Measurements from ENCODE around the gene LHFPL3.
A peak's percentile ranks its signal among the peaks of the same experiment; 100 is the strongest.

LHFPL3 gene

GRCh38 chr7:104677587-104677986 is 349.2 kb downstream of the LHFPL3 start:
- Histone ChIP-seq H3K9me2 (replicated peaks; ENCODE audit: insufficient read depth, low read length) (no peaks in the 10 kb centered on the region), H3K79me2 (ENCODE audit: low read length) (no peaks in the 10 kb centered on the region), H3K4me1 (ENCODE audit: low read length) (no peaks in the 10 kb centered on the region), H2AFZ (ENCODE audit: low read length) (no peak overlapping the region), H3F3A (ENCODE audit: insufficient read depth, low read length) (no peaks in the 10 kb centered on the region), H3K27ac (ENCODE audit: low read length) (no peak overlapping the region), H3K27me3 (replicated peaks; ENCODE audit: insufficient read depth, low read length) (no peaks in the 10 kb centered on the region), H4K20me1 (ENCODE audit: insufficient read depth, low read length) (no peaks in the 10 kb centered on the region), H3K4me3 (ENCODE audit: low read length) (no peak overlapping the region), H3K9ac (ENCODE audit: low read length) (no peak overlapping the region), H3K9me3 (replicated peaks; ENCODE audit: insufficient read depth, low read length) (no peaks in the 10 kb centered on the region), H3K36me3 (replicated peaks; ENCODE audit: insufficient read depth, low read length) (no peaks in the 10 kb centered on the region), H3K4me2 (ENCODE audit: low read depth, low read length) (no peak overlapping the region)
- no peak for TF ChIP-seq EZH2phosphoT487 (IDR thresholded peaks at IDR 0.05; ENCODE audit: low read length)
- TF ChIP-seq CTCF (IDR thresholded peaks at IDR 0.05; ENCODE audit: low read length): no peak
- TF ChIP-seq EZH2 (optimal IDR thresholded peaks at IDR 0.05; ENCODE audit: low read depth, low read length): no peak
- no peak for DNase-seq

GRCh38 chr7:104679085-104679484 is 350.7 kb downstream of the LHFPL3 start:
- Histone ChIP-seq H3K9ac (ENCODE audit: low read length) (no peak overlapping the region), H3K4me1 (ENCODE audit: low read length) (no peaks in the 10 kb centered on the region), H3K9me2 (replicated peaks; ENCODE audit: insufficient read depth, low read length) (no peaks in the 10 kb centered on the region), H3K36me3 (replicated peaks; ENCODE audit: insufficient read depth, low read length) (no peaks in the 10 kb centered on the region), H3F3A (ENCODE audit: insufficient read depth, low read length) (no peaks in the 10 kb centered on the region), H3K4me3 (ENCODE audit: low read length) (no peak overlapping the region), H3K4me2 (ENCODE audit: low read depth, low read length) (no peak overlapping the region), H4K20me1 (ENCODE audit: insufficient read depth, low read length) (no peaks in the 10 kb centered on the region), H3K27me3 (replicated peaks; ENCODE audit: insufficient read depth, low read length) (no peaks in the 10 kb centered on the region), H3K27ac (ENCODE audit: low read length) (no peak overlapping the region), H3K9me3 (replicated peaks; ENCODE audit: insufficient read depth, low read length) (no peaks in the 10 kb centered on the region), H2AFZ (ENCODE audit: low read length) (no peak overlapping the region), H3K79me2 (ENCODE audit: low read length) (no peaks in the 10 kb centered on the region)
- no peak for DNase-seq
- no peak for TF ChIP-seq EZH2phosphoT487 (IDR thresholded peaks at IDR 0.05; ENCODE audit: low read length)
- no peak for TF ChIP-seq EZH2 (optimal IDR thresholded peaks at IDR 0.05; ENCODE audit: low read depth, low read length)
- no peak for TF ChIP-seq CTCF (IDR thresholded peaks at IDR 0.05; ENCODE audit: low read length)

GRCh38 chr7:104686286-104686685 is 357.9 kb downstream of the LHFPL3 start:
- Histone ChIP-seq H3K9me2 (replicated peaks; ENCODE audit: insufficient read depth, low read length) (no peaks in the 10 kb centered on the region), H3K79me2 (ENCODE audit: low read length) (no peaks in the 10 kb centered on the region), H3K36me3 (replicated peaks; ENCODE audit: insufficient read depth, low read length) (no peaks in the 10 kb centered on the region), H3K9me3 (replicated peaks; ENCODE audit: insufficient read depth, low read length) (no peaks in the 10 kb centered on the region), H3K27me3 (replicated peaks; ENCODE audit: insufficient read depth, low read length) (no peaks in the 10 kb centered on the region), H4K20me1 (ENCODE audit: insufficient read depth, low read length) (no peaks in the 10 kb centered on the region), H2AFZ (ENCODE audit: low read length) (no peak overlapping the region), H3K4me3 (ENCODE audit: low read length) (no peak overlapping the region), H3K27ac (ENCODE audit: low read length) (peak overlapping the region; percentile 11; the same call in 1 of the 2 replicates), H3K4me2 (ENCODE audit: low read depth, low read length) (no peak overlapping the region), H3K4me1 (ENCODE audit: low read length) (peaks cover 9% of the 10 kb centered on the region; the same call in 1 of the 2 replicates), H3F3A (ENCODE audit: insufficient read depth, low read length) (peaks cover 7% of the 10 kb centered on the region; the same call in 1 of the 2 replicates), H3K9ac (ENCODE audit: low read length) (no peak overlapping the region)
- peak; percentile 72 for DNase-seq
- TF ChIP-seq EZH2phosphoT487 (IDR thresholded peaks at IDR 0.05; ENCODE audit: low read length): no peak
- TF ChIP-seq EZH2 (optimal IDR thresholded peaks at IDR 0.05; ENCODE audit: low read depth, low read length): no peak
- TF ChIP-seq CTCF (IDR thresholded peaks at IDR 0.05; ENCODE audit: low read length): no peak
